ENCODE measurements around the gene BPIFB3. TPM values are rescaled to one million over a fixed set of nuclear protein-coding genes. Genes with fewer than 3 reads are reported as not detected.
A peak's percentile ranks its signal among the peaks of the same experiment; 100 is the strongest.

Gene BPIFB3
- total and polyA plus RNA-seq, 2 of the 13 experiments (the other 11 are each of a cell fraction or from before 2014, with no cell fraction given) = 0.09 TPM; not detected in 1

DNA sequence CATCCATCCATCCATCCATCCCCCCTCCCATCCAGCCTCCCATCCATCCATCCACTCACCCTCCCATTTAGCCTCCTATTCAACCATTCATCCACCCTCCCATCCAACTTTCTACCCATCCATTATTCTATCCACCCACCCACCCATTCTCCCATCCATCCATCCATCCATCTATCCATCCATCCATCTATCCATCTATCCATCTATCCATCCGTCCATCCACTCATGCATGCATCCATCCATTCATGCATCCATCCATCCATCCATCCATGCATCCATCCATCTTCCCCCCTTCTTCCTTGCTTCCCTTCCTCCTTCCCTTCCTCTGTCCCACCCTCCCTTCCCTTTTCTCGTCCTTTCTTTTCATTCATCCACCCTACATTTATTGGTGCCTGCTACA, 21.0 kb downstream of the BPIFB3 start:
- Histone ChIP-seq H3K36me3 (replicated peaks in 1 of 2; ENCODE audit: control insufficient read depth in 1 of 2, insufficient read depth in 2 of 2, low read length in 2 of 2) (no peaks in the 10 kb centered on the region), H3K4me2 (ENCODE audit: low read depth, low read length) (no peak overlapping the region), H3K27ac (ENCODE audit: extremely low read length, insufficient read depth, low read length) (no peak overlapping the region), H3K9ac (ENCODE audit: insufficient read depth, low read depth, low read length) (no peak overlapping the region), H3K4me1 (ENCODE audit: insufficient read depth, low read length) (no peaks in the 10 kb centered on the region), H4K20me1 (ENCODE audit: insufficient read depth, low read length) (no peaks in the 10 kb centered on the region), H2AFZ (ENCODE audit: low read length) (no peak overlapping the region), H3K79me2 (ENCODE audit: insufficient read depth, low read length) (no peaks in the 10 kb centered on the region), H3K9me3 (ENCODE audit: low read length) (no peaks in the 10 kb centered on the region), H3K27me3 (ENCODE audit: control insufficient read depth in 1 of 2, insufficient read depth in 2 of 2, low read length in 2 of 2) (peaks cover 5 to 31% of the 10 kb centered on the region in 2 experiments), H3K4me3 (replicated peaks in 1 of 3; ENCODE audit: insufficient read depth in 1 of 3, low read depth in 2 of 3, low read length in 3 of 3) (no peak overlapping the region)
- TF ChIP-seq ZNF562 (CRISPR knock-in tag; IDR thresholded peaks at IDR 0.05; ENCODE audit: borderline replicate concordance) = no peak
- peak; percentile 41; the same call in 1 of the 2 replicates for TF ChIP-seq FOXA1 (IDR thresholded peaks at IDR 0.05)
- no peak for TF ChIP-seq FOXA1 (CRISPR knock-in tag; IDR thresholded peaks at IDR 0.05)
- TF ChIP-seq FOXP1 (IDR thresholded peaks at IDR 0.05) = 0 out of 2 replicates have a peak, but pooled peaks have one; percentile 38
- TF ChIP-seq FOXP1 (CRISPR knock-in tag; IDR thresholded peaks at IDR 0.05) = no peak
- TF ChIP-seq, protein P1, sequence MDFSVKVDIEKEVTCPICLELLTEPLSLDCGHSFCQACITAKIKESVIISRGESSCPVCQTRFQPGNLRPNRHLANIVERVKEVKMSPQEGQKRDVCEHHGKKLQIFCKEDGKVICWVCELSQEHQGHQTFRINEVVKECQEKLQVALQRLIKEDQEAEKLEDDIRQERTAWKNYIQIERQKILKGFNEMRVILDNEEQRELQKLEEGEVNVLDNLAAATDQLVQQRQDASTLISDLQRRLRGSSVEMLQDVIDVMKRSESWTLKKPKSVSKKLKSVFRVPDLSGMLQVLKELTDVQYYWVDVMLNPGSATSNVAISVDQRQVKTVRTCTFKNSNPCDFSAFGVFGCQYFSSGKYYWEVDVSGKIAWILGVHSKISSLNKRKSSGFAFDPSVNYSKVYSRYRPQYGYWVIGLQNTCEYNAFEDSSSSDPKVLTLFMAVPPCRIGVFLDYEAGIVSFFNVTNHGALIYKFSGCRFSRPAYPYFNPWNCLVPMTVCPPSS (IDR thresholded peaks at IDR 0.05) = 0 out of 2 replicates have a peak, but pooled peaks have one; percentile 72
- TF ChIP-seq IKZF1 (IDR thresholded peaks at IDR 0.05) = 0 out of 2 replicates have a peak, but pooled peaks have one; percentile 14
- TF ChIP-seq, protein P2, sequence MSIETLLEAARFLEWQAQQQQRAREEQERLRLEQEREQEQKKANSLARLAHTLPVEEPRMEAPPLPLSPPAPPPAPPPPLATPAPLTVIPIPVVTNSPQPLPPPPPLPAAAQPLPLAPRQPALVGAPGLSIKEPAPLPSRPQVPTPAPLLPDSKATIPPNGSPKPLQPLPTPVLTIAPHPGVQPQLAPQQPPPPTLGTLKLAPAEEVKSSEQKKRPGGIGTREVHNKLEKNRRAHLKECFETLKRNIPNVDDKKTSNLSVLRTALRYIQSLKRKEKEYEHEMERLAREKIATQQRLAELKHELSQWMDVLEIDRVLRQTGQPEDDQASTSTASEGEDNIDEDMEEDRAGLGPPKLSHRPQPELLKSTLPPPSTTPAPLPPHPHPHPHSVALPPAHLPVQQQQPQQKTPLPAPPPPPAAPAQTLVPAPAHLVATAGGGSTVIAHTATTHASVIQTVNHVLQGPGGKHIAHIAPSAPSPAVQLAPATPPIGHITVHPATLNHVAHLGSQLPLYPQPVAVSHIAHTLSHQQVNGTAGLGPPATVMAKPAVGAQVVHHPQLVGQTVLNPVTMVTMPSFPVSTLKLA (IDR thresholded peaks at IDR 0.05) = 0 out of 2 replicates have a peak, but pooled peaks have one; percentile 3
- in situ Hi-C loops (cut with HindIII; ENCODE audit: extremely low pct_ligation_motif_present, low pct_unique_long_range_greater_than_20kb) = no loop called here
- POLR2A ChIA-PET = no interaction called here
- no TSS peak for BruUV-seq (replicated peaks)
- no peak for DNase-seq (ENCODE audit: low spot score)
- FAIRE-seq = no peak
- WGBS (ENCODE audit: low lambda C conversion rate) = 5% methylated on average over 2 of the region's 2 CpGs
- CTCF ChIA-PET (ENCODE audit: low intra/inter-chr PET ratio, low total read pairs) = no interaction called here
- ATAC-seq = no peak
- intact Hi-C loops (cut with micrococcal nuclease; ENCODE audit: unreplicated experiment) = loop anchor here (5.0 kb wide), 1 partner anchor 172 kb away; no protein-coding TSS in a partner anchor
